Middle frontal gyrus (tissue), 1 donor: Measurements from ENCODE around the gene SCAF11.

ENCODE experiments used
- DNase-seq: peaks from one replicate; pipeline ENCODE4 v3.0.0-alpha.2; 2015; ENCODE audit warnings: low spot score; ENCODE audit errors: extremely low spot score

SCAF11 gene

GRCh38 chr12:45980540-45980939 lies 9.8 kb downstream of the SCAF11 start:
- DNase-seq = no peak

DNA sequence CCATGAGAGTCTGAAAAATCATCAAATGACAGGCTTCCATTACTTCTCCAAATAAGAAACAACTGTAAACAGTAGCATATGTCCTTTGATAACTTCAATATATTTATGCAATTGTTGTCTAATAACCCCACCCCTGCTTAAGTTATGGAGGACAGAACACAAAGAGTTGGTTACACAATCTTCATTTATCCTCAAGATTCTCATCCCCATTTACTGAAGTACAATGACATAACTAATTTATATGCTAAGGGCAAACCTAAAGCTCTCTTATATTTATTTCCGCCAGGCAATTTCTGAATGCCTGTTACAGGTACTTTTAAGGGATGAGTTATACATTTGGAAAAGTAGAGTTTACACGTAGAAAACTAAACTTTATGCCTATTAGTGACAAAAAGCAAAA lies 12.3 kb downstream of the SCAF11 start:
- DNase-seq = no peak

- no peak for DNase-seq
These were observed 12.8 kb downstream of the SCAF11 start for GRCh38 chr12:45977620-45978019.

- DNase-seq = no peak
These were observed 14.9 kb downstream of the SCAF11 start for GRCh38 chr12:45975506-45975905.

GRCh38 chr12:45974883-45975282 lies 15.5 kb downstream of the SCAF11 start:
- DNase-seq = no peak

DNA sequence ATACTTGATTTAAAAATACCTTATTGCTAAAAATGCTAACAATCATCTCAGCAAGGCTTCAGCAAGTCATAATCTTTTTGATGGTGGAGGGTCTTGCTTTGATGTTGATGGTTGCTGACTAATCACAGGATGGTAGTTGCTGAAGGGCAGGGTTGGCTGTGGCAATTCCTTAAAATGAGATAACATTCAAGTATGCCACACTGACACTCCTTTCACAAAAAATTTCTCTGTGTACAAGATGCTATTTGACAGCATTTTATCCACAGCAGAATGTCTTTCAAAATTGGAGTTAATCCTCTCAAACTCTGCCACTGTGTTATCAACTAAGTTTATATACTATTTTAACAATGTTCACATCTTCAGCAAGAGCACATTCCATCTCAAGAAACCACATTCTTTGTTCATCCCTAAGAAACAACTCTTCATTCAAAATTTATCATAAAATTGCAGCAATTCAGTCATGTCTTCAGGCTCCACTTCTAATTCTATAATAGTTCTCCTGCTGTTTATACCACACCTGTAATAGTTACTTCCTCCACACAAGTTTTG lies 16.1 kb downstream of the SCAF11 start:
- no peak for DNase-seq

GRCh38 chr12:45973526-45973925 lies 16.8 kb downstream of the SCAF11 start:
- DNase-seq = no peak

- DNase-seq = no peak
These were observed 20.0 kb downstream of the SCAF11 start for GRCh38 chr12:45970391-45970790.

- DNase-seq = no peak
These were observed 21.3 kb downstream of the SCAF11 start for GRCh38 chr12:45969084-45969483.

DNA sequence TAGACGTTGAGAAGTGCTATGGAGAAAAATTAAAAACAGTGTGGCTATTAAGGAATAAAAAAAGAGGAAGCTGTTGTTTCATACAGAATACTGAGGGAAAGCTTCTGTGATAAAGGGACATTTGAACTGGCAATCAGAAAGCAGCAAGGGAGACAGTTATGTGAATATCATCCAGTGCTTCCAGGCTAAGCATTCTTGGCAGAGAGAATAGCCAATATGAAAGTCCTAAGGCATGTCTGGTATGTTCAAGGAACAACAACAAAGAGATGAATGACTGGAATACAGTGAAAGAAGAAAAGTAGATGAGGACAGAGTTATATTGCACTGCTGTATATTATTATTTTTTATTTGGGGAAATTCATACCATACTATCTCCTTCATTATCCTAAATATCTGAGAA lies 23.9 kb downstream of the SCAF11 start:
- no peak for DNase-seq

DNA sequence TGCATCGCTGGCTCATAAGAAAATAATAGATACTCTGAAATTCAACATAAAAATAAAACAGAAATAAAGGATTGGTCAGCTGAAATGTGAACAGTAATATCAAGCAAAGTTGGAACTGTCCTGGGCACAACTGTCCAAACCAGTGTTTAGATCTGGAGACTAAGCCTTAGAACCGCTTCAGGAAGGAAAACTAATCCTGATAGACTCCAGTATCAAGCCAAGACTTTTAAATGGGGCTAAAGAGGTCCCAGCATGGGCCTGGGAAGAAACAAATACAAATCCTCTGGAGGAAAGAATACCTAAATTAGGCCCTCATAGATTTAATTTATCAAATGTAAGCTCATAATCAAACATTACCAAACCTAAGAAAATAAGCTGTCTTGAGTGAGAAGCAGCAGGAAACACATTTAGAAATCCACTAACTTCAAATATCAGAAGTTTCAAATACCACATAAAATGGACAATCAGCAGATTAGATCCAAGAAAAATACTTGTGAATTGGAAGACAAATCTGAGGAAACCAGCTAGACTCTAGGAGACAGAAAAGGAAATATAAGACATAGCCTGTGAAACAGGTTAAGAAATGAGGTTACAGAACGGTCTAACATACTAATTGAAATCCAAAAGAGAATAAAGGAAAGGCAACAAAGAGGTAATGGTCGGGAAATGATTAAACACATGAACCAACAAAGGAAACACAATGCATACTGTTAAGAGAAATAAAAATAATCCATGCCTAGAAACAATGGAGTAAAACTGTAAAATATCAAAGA lies 27.6 kb downstream of the SCAF11 start:
- no peak for DNase-seq

- DNase-seq = no peak
These were observed 30.6 kb downstream of the SCAF11 start for GRCh38 chr12:45959728-45960127.

- DNase-seq = no peak
These were observed 31.3 kb downstream of the SCAF11 start for GRCh38 chr12:45959025-45959424.

DNA sequence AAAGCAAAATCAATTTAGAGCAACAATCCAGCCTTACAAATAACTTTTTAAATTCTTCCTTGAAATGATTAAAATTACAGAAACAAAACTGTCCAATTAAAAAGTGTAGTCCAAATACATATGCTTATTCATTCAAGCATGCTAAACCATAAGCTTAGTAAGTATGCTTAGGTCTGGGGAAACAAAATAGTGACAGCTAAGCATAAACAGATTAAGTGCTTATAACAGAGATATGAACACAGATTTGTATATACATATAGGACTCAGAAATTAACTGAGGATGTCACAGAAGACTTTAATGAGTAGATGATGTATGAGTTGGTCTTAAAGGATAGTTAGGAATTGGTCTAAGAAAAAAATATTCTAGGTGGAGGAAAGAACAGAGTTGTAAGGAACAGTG lies 41.8 kb downstream of the SCAF11 start:
- no peak for DNase-seq

GRCh38 chr12:45946435-45946834 lies 43.9 kb downstream of the SCAF11 start:
- DNase-seq = no peak

DNA sequence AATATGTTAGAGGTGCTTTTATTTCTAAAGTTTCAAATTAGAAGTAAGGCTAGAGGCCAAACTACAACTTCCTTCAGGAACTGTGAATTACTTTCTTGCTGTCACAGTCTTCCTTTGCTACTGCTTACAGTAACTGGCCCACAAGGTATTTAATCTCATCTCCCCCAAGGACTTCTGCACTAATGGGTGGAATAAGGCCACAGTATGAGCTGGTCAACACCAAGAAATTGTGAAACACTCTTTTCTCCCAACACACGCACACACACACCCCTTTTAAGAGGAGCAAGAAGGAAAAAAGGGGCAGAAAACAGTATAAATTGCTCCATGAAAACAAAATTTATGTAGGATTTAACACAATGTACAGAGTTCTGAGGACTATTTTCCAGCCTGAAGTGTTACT lies 45.6 kb downstream of the SCAF11 start:
- no peak for DNase-seq

GRCh38 chr12:45939759-45940158 lies 50.6 kb downstream of the SCAF11 start:
- DNase-seq = no peak

- no peak for DNase-seq
These were observed 51.8 kb downstream of the SCAF11 start for GRCh38 chr12:45938566-45938965.

- DNase-seq = no peak
These were observed 55.4 kb downstream of the SCAF11 start for GRCh38 chr12:45934956-45935355.

DNA sequence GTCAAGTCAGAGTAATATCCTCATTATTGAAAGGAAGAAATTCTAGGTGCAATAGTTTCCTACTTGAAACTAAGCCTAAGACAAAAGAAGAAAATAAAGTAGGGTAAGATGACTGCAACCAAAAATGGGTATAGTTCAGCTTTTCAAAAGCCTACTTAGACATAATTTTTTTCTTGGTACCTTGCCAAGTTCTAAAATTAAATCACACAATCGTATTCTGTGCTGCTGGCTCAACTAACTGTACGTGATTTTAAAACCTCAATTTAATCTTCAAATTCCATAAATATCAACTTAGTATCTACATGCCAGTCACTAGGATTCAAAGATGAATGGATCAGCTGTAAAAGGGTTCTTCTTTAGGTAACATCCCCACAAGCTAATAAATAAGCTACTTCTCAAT lies 56.9 kb downstream of the SCAF11 start:
- no peak for DNase-seq

GRCh38 chr12:45930369-45930768 lies 60.0 kb downstream of the SCAF11 start:
- no peak for DNase-seq

DNA sequence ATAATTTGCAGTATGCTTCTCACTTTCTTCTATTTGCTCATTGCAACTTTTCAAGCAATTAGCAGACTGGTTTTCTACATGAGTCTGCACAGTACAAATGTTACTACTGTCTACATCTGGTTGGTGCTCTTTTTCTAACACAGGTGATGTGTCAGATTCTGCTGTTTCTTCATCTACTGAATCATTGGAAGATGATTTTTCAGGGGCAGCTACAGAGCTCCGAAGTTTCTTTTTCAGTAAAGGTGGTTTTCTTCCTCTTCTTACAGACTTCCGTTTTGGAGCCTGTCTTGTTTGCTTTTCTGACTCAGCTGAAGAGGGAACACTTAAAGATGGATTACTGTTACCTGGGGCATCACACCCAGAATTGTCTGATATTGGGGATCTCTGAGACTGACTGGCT lies 62.1 kb downstream of the SCAF11 start:
- no peak for DNase-seq

DNA sequence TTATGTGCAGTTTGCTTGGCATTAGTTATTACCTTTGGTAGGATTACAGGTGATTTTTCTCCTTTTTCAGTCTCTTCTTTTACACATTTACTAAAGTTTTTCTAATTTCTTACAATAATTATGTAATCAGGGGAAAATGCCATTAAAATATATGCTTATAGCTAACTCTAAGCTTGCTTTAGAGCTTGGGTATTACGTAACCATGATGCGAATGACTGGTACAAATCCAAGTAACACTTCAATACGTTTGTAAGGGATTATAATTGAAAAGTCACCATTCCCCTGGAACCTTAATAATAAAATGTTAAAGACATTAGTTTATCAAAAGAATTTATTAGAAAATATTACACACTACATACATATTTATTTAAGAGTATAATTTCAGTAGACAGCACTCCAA lies 71.6 kb downstream of the SCAF11 start:
- DNase-seq = no peak
